GM12878 (cell line): Measurements from ENCODE around the gene SFXN1. TPM values are rescaled to one million over a fixed set of nuclear protein-coding genes. Genes with fewer than 3 reads are reported as not detected.

Experiments
- ATAC-seq: fragments of 200-7000 bp; cut with Tn5 transposase; 3 replicates; pipeline ENCODE4 v1.9.1; 2020; ENCODE audit warnings: mild to moderate bottlenecking, moderate library complexity
- BruUV-seq: library from RNA; stranded (reverse); fragments of 400-500 nt; replicated peaks from 2 replicates; lab custom pipeline; 2021; lab: Mats Ljungman, UMichigan
- CTCF ChIA-PET: fragments of 300-600 bp; sonication (Branson Sonifier 250); formaldehyde crosslinking; extraction: SDS; loops from one replicate; lab custom pipeline; 2021; ENCODE audit warnings: inconsistent platforms; lab: Yijun Ruan, JAX
- POLR2A ChIA-PET: fragments of 350-600 bp; formaldehyde crosslinking; extraction: SDS; loops from one replicate; lab custom pipeline; 2021; ENCODE audit warnings: inconsistent platforms; lab: Charles Lee
- RAD21 ChIA-PET: fragments of 300-600 bp; sonication (Branson Sonifier 250); formaldehyde crosslinking; loops from one replicate; lab custom pipeline; 2023; ENCODE audit warnings: antibody characterized with exemption; ENCODE audit not compliant: unreplicated experiment; lab: Charles Lee
- SMC1A ChIA-PET: fragments of 300-600 bp; sonication (Branson Sonifier 250); formaldehyde crosslinking; loops from one replicate; lab custom pipeline; 2023; ENCODE audit not compliant: unreplicated experiment, uncharacterized antibody; lab: Charles Lee
- DNase-seq: peaks from one replicate; pipeline ENCODE4 v3.0.0-alpha.2; 2011; ENCODE audit warnings: low read depth, low spot score
- FAIRE-seq: peaks from 3 replicates; lab custom pipeline; 2011; peaks lifted over from hg19 to GRCh38; lab: Jason Lieb, UNC
- H2AFZ ChIP-seq: 2 replicates; pipeline ENCODE4 v1.6.0; 2011; ENCODE audit warnings: low read depth, low read length, control low read depth; ENCODE audit not compliant: control insufficient read depth
- H3K27ac ChIP-seq: 2 replicates; pipeline ENCODE4 v1.5.1; 2011; ENCODE audit warnings: control low read depth; ENCODE audit not compliant: control insufficient read depth, insufficient read depth
- H3K27me3 ChIP-seq, 2 experiments: replicated peaks in 1 of 2; 2 replicates each; pipeline versions ENCODE4 v1.6.0 to v1.6.1; 2011; ENCODE audit warnings: low read length in 1 of 2; ENCODE audit not compliant: control insufficient read depth in 2 of 2, insufficient read depth in 2 of 2
- H3K36me3 ChIP-seq, 2 experiments: 2 replicates each; pipeline ENCODE4 v1.5.1; 2011; ENCODE audit warnings: low read length in 1 of 2; ENCODE audit not compliant: control insufficient read depth in 2 of 2, insufficient read depth in 2 of 2
- H3K4me1 ChIP-seq: 2 replicates; pipeline ENCODE4 v1.6.1; 2011; ENCODE audit warnings: mild to moderate bottlenecking, low read length, moderate library complexity, mixed read lengths; ENCODE audit not compliant: control insufficient read depth, insufficient read depth
- H3K4me2 ChIP-seq: 2 replicates; pipeline ENCODE4 v1.6.0; 2011; ENCODE audit warnings: control low read depth; ENCODE audit not compliant: control insufficient read depth, insufficient read depth
- H3K4me3 ChIP-seq: fragments of 200-600 bp; sonication (generic); 2 replicates; pipeline ENCODE4 v1.5.1; 2016
- H3K79me2 ChIP-seq: 2 replicates; pipeline ENCODE4 v1.6.0; 2011; ENCODE audit warnings: low read length; ENCODE audit not compliant: control insufficient read depth, insufficient read depth
- H3K9ac ChIP-seq: 2 replicates; pipeline ENCODE4 v1.8.0; 2011; ENCODE audit warnings: low read length, control low read depth, mixed read lengths; ENCODE audit not compliant: control insufficient read depth, insufficient read depth
- H3K9me3 ChIP-seq: replicated peaks from 3 replicates; pipeline ENCODE4 v1.5.1; 2011; ENCODE audit warnings: mild to moderate bottlenecking, low read length; ENCODE audit not compliant: control insufficient read depth, insufficient read depth
- H4K20me1 ChIP-seq: 2 replicates; pipeline ENCODE4 v1.6.0; 2011; ENCODE audit not compliant: control insufficient read depth, insufficient read depth
- ASH2L ChIP-seq: fragments of 300-600, 200-600 bp; sonication (generic); IDR thresholded peaks from 2 replicates; pipeline ENCODE4 v1.6.1; 2017; ENCODE audit warnings: low read depth, mild to moderate bottlenecking, borderline replicate concordance
- CBX3 ChIP-seq: fragments of 200-600 bp; sonication (generic); IDR thresholded peaks from 2 replicates; pipeline ENCODE4 v1.6.1; 2016; ENCODE audit warnings: low read depth, borderline replicate concordance
- CHD1 ChIP-seq: IDR thresholded peaks from 2 replicates; pipeline ENCODE4 v1.6.1; 2012; ENCODE audit warnings: low read depth, low read length, improper control_type of control experiment
- CREB1 ChIP-seq: IDR thresholded peaks from 2 replicates; pipeline ENCODE4 v1.6.1; 2012; ENCODE audit warnings: low read depth, mild to moderate bottlenecking, inconsistent platforms
- ELK1 ChIP-seq: IDR thresholded peaks from 2 replicates; pipeline ENCODE4 v1.6.1; 2012; ENCODE audit warnings: low read depth, low read length, improper control_type of control experiment
- FOXM1 ChIP-seq: IDR thresholded peaks from 2 replicates; pipeline ENCODE4 v1.6.1; 2012; ENCODE audit warnings: low read depth, mild to moderate bottlenecking, inconsistent platforms, low read length, moderate library complexity
- HSF1 ChIP-seq: fragments of 150-350 bp; IDR thresholded peaks from 2 replicates; pipeline ENCODE4 v1.6.1; 2014; ENCODE audit warnings: mild to moderate bottlenecking, low read depth, low read length
- MEF2A ChIP-seq: IDR thresholded peaks from 2 replicates; pipeline ENCODE4 v1.6.1; 2011; ENCODE audit warnings: low read depth, mild to moderate bottlenecking, low read length, moderate library complexity; ENCODE audit not compliant: insufficient read depth
- MTA3 ChIP-seq: IDR thresholded peaks from 2 replicates; pipeline ENCODE4 v1.6.1; 2012; ENCODE audit warnings: low read length, inconsistent platforms, borderline replicate concordance
- POLR2A ChIP-seq: IDR thresholded peaks from 2 replicates; pipeline ENCODE4 v1.6.1; 2011; ENCODE audit warnings: low read depth, mild to moderate bottlenecking, low read length
- POU2F2 ChIP-seq: IDR thresholded peaks from 3 replicates; pipeline ENCODE4 v1.6.1; 2011; ENCODE audit warnings: low read depth, mild to moderate bottlenecking, low read length, borderline replicate concordance
- RELB ChIP-seq: fragments of 450-650 bp; IDR thresholded peaks from 2 replicates; pipeline ENCODE4 v1.6.1; 2017; ENCODE audit warnings: low read depth, mild to moderate bottlenecking, moderate library complexity
- SREBF1 ChIP-seq: IDR thresholded peaks from 2 replicates; pipeline ENCODE4 v1.6.1; 2012; ENCODE audit warnings: mild to moderate bottlenecking, low read length
- SREBF2 ChIP-seq: IDR thresholded peaks from 2 replicates; pipeline ENCODE4 v1.6.1; 2012; ENCODE audit warnings: mild to moderate bottlenecking, low read length
- ZBTB11 ChIP-seq: fragments of 450-650 bp; formaldehyde crosslinking; IDR thresholded peaks from 2 replicates; pipeline ENCODE4 v1.5.0; 2022; ENCODE audit warnings: mild to moderate bottlenecking, missing genetic modification characterization
- ZNF622 ChIP-seq: fragments of 450-650 bp; IDR thresholded peaks from 2 replicates; pipeline ENCODE4 v1.6.1; 2017; ENCODE audit warnings: mild to moderate bottlenecking, inconsistent platforms
- WGBS: methylation state at CpG from one replicate; pipeline ENCODE4 v1.1.6; 2016; ENCODE audit warnings: low lambda C conversion rate; ENCODE audit not compliant: insufficient replicate concordance, insufficient coverage; ENCODE audit errors: missing lambda C conversion rate; 5-methylcytosine and 5-hydroxymethylcytosine counted together
- in situ Hi-C: fragments of 300-500 bp; cut with MboI; formaldehyde crosslinking; loops from 9 replicates; pipeline ENCODE4 v1.14.3; 2018; ENCODE audit warnings: mixed read lengths
- intact Hi-C: fragments of 100-400 bp; cut with micrococcal nuclease; formaldehyde crosslinking; loops from one replicate; pipeline ENCODE4 v1.14.2; 2022; ENCODE audit not compliant: unreplicated experiment
- polyA plus RNA-seq, 11 experiments: library from polyadenylated mRNA; depleted of rRNA in 4 of 11; unstranded in 6 of 11; stranded (reverse) in 5 of 11; fragments of >200 nt; fragmentation: Nextera tagmentation in 4 of 11; fragmentation: Illumina TruSeq in 1 of 11; extraction: Ambion mirVana in 4 of 11; extraction: Trizol in 1 of 11; gene quantifications; 1 replicate in 1 of 11; 2 replicates in 10 of 11; pipeline versions ENCODE4 v1.2.1 to v1.2.3, GENCODE V29; 2011 to 2016; ENCODE audit warnings: inconsistent platforms in 2 of 11, missing spikeins in 2 of 11, low read depth in 1 of 11
- total RNA-seq, 4 experiments: library from RNA; depleted of rRNA in 3 of 4; stranded (reverse); fragments of >200 nt in 3 of 4; fragmentation: Illumina TruSeq in 1 of 4; extraction: Trizol in 1 of 4; gene quantifications; 2 replicates each; pipeline versions ENCODE4 v1.2.1 to v1.2.3, GENCODE V29; 2013 to 2021

The SFXN1 gene
- total and polyA plus RNA-seq, 10 of the 15 experiments (the other 5 are each of a cell fraction or from before 2014, with no cell fraction given), result 18.0 to 248 (median 103) TPM

GRCh38 chr5:175483337-175483736 lies 5.0 kb downstream of the SFXN1 start:
- intact Hi-C loops (no loop called here), in situ Hi-C loops (no loop called here)
- ChIA-PET SMC1A (no interaction called here), POLR2A (interaction anchor here (1.0 kb wide), 1 partner anchor 17 kb away, joined by 3 read pairs; no protein-coding TSS in a partner anchor), CTCF (interaction anchor here (1.9 kb wide), 1 partner anchor 19 kb away, joined by 5 read pairs; no protein-coding TSS in a partner anchor), RAD21 (no interaction called here)
- Histone ChIP-seq H3K4me3 (no peak overlapping the region), H3K9me3 (no peaks in the 10 kb centered on the region), H3K4me2 (no peak overlapping the region), H2AFZ (no peak overlapping the region), H3K4me1 (no peaks in the 10 kb centered on the region), H3K27ac (no peak overlapping the region), H3K36me3 (peaks cover 0 to 13% of the 10 kb centered on the region in 2 experiments; a peak in 3 of 4 replicates), H3K27me3 (no peaks in the 10 kb centered on the region), H3K9ac (no peak overlapping the region), H3K79me2 (peaks cover 86% of the 10 kb centered on the region), H4K20me1 (peaks cover 10% of the 10 kb centered on the region)
- FAIRE-seq (no peak), ATAC-seq (no peak), DNase-seq (no peak)
- 92% methylated on average over 8 of the region's 8 CpGs for WGBS
- BruUV-seq, result no TSS peak
- TF ChIP-seq ELK1 (no peak), HSF1 (no peak), MEF2A (no peak), POLR2A (no peak; the same call in 1 of the 2 replicates), CBX3 (no peak), SREBF2 (no peak), ZNF622 (no peak), POU2F2 (no peak), ZBTB11 (CRISPR knock-in tag) (no peak), SREBF1 (no peak), ASH2L (no peak), MTA3 (no peak), CHD1 (no peak), CREB1 (no peak), FOXM1 (no peak), RELB (no peak)
